NCI-H1436 (cell line): Measurements from ENCODE around the gene SNRNP25.
"Not testable (repeated sequence)": the region's sequence is repeated elsewhere in the genome, so short reads cannot be mapped to it uniquely, and the experiment has no call there.

ENCODE experiments used
- DNase-seq: peaks from one replicate; lab custom pipeline; 2025; lab: John Stamatoyannopoulos, UW

The SNRNP25 gene

GRCh38 chr16:53346-54236, at the start of gene SNRNP25, which contains the start of gene POLR3K:
Gene SNRNP25, plus strand, starts transcription at chr16:53828. Its CDS starts 189 bp downstream, at chr16:54017.
Gene POLR3K, minus strand, starts transcription at chr16:53608. Its CDS starts 22 bp downstream, at chr16:53586.
- DNase-seq = peak; percentile 93

GRCh38 chr16:9903-10665, 43.5 kb upstream of the SNRNP25 start:
- no peak for DNase-seq

- DNase-seq = peak; percentile 59
These were observed 42.9 kb upstream of the SNRNP25 start for GRCh38 chr16:10772-11171.

- not testable (repeated sequence) for DNase-seq
These were observed 36.4 kb upstream of the SNRNP25 start for GRCh38 chr16:17062-17765.

GRCh38 chr16:20886-21285, 32.7 kb upstream of the SNRNP25 start:
- DNase-seq = not testable (repeated sequence)

GRCh38 chr16:24151-24550, 29.5 kb upstream of the SNRNP25 start:
- DNase-seq = not testable (repeated sequence)

GRCh38 chr16:25926-26348, 27.7 kb upstream of the SNRNP25 start:
- not testable (repeated sequence) for DNase-seq

- not testable (repeated sequence) for DNase-seq
These were observed 23.0 kb upstream of the SNRNP25 start for GRCh38 chr16:30627-31026.

- DNase-seq = not testable (repeated sequence)
These were observed 20.3 kb upstream of the SNRNP25 start for GRCh38 chr16:33154-33876.

GRCh38 chr16:33877-34647, 19.6 kb upstream of the SNRNP25 start:
- DNase-seq = no peak

- DNase-seq = no peak
These were observed 19.0 kb upstream of the SNRNP25 start for GRCh38 chr16:34648-34987.

- DNase-seq = no peak
These were observed 18.5 kb upstream of the SNRNP25 start for GRCh38 chr16:35011-35677.

GRCh38 chr16:35678-36305, 17.8 kb upstream of the SNRNP25 start:
- no peak for DNase-seq

GRCh38 chr16:36336-36984, 17.2 kb upstream of the SNRNP25 start:
- no peak for DNase-seq

- DNase-seq = no peak
These were observed 16.1 kb upstream of the SNRNP25 start for GRCh38 chr16:37511-37910.

GRCh38 chr16:38206-38605, 15.4 kb upstream of the SNRNP25 start:
- DNase-seq = not testable (repeated sequence)

- DNase-seq = no peak
These were observed 14.4 kb upstream of the SNRNP25 start for GRCh38 chr16:38941-39892.

GRCh38 chr16:41439-42068, 12.1 kb upstream of the SNRNP25 start:
- no peak for DNase-seq
